SK-N-MC (cell line): ENCODE results near the gene GPR152.

Source experiments
- EZH2 ChIP-seq: fragments of 200-600 bp; sonication (generic); IDR thresholded peaks from one replicate; pipeline ENCODE4 v1.6.1; 2017; ENCODE audit warnings: antibody characterized with exemption
- POLR2AphosphoS5 ChIP-seq: IDR thresholded peaks from 2 replicates; pipeline ENCODE4 v1.6.1; 2012; ENCODE audit warnings: mild to moderate bottlenecking, low read depth, low read length, borderline replicate concordance

DNA sequence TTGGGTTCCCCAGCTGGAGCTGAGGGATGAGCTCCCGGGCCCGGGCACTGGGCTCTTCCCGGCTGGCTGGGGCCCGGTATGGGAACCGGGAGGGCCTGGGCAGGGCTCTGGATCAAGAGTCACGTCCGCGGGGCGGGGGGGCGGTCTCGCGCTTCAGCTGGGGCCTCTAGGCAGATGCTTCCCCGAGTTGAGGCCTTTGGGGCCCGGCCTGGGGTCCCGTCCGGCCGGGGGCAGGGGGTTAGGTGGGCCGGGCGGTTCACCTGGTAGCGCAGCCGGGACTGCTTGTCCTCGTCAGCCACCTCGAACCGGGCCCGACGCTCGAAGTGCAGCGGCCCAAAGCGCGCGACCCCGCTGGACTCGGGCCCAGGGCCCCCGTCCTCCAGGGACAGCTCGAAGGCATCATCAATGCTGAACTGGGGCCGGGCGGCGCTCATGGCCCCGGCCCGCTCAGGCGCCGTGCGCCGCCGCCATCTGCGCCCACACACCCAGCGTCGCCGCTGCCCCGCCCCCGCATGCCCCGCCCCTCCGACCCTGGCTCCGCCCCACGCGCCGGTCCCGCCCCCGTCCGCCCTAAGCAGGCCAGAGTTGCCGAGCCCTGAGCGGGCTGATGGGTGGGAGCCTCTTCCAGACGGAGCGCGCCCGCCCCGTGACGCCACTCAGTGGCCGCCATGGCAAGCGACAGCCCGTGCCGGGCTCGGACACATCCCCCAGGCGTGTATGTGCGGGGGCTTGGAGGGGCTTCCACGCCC lies 16.4 kb upstream of the GPR152 start, which contains the start of gene TMEM134:
- no peak for TF ChIP-seq EZH2
- TF ChIP-seq POLR2AphosphoS5 = peak; percentile 86
